Measurements from ENCODE around the gene MYRIP.

The MYRIP gene

DNA sequence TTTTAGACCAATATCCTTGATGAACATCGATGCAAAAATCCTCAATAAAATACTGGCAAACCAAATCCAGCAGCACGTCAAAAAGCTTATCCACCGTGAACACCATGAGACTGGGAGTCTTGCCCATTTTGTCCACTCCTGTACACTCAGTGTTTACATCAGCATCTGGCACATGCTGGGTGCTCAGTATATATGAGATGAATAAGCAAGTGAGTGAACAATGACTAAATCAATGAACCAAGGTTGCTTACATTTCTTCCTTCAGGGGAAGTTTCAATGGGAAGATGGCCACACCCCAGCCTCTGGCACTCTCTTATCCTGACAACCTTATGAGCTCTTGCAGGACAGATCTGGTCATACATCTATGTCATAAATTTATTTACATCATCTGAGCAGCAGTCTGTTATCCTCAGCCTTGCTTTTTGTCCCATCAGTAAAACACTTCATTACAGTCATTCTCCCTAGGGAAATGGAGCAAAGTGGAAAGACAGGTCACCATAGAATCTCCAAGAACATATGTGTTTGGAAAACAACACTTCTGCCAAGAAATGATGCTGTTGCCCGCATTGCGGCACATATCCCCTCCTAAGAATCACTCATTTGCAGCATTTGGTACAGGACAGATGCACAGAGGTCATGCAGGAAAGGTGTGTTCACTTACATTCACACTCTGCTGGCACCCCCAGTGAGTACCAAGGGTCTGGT is 328.3 kb downstream of the MYRIP start:
- peak; percentile 43 for DNase-seq

DNA sequence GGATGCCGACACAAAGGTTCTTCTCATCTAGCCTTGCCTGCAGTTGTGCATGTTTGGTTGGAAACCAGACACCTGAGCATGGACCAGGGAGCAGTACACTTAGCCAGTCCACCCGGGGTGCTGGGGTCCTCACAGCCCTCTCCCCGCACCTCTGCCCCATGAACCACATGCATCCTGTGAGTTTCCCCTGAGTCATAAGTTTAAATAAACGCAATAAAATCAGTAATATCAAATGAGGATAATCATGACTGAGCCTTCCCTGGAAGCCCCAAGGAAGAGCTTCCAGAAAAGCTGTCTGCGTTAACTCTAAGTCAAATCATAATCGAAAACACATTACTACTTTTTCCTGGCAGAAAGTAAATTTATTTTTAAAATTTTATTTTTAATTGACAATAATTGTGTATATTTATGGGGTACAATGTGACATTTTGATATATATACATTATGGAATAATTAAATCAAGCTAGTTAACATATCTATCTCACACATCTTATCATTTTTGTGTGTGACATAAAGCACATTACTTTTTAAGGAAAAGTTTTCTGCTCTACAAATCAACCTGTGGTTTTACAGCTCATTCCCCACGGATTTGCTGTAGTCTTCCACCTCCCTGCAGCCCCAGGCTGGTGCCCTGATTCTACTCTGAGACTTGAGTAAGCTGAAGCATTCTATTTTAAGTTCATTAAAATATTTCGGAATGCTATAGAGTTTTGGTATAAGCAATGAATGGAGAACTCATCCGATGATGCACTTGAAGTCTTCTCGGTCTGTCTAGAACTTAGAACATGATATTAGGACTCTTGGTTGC is 334.1 kb downstream of the MYRIP start:
- no peak for DNase-seq

DNA sequence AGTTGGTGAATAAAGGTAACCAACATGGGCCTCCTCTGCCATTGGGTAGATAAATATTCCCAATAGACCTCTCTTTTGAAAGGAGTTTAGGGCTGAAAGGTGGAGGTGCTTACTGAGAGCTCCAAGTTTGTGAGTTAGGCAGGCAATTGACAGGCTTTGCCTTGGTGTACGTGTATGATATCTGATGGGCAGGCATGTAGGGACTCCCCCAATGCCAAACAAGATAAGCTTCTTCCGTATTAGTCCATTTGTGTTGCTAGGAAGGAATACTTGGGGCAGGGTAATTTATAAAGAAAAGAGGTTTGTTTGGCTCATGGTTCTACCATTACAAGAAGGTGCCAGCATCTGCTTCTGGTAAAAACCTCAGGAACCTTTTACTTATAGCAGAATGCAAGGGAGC is 339.4 kb downstream of the MYRIP start:
- no peak for DNase-seq

DNA sequence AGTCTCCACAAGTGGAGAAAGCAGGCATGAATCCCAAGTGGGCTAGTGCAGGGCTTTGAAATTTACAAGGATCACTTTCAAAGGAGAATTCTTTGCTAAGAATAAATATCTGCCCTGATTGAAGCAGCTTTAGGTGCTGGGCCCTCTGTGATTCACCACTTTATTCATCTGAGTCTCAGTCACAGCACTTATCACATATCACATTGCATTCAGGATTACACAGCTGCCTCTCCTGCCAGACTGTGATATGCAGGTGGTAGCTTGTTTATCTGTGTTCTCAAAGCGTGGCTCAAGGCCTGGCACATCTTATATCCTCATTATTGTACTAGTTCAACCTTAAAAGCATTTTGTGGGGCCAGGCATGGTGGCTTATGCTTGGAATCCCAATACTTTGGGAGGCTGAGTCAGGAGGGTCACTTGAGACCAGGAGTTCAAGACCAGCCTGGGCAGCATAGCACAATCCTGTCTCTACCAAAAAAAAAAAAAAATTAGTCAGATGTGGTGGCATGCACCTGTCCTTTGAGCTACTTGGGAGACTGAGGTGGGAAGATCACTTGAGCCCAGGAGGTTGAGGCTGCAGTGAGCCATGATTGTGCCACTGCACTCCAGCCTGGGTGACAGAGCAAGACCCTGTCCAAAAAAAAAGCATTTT is 343.2 kb downstream of the MYRIP start:
- DNase-seq = no peak

DNA sequence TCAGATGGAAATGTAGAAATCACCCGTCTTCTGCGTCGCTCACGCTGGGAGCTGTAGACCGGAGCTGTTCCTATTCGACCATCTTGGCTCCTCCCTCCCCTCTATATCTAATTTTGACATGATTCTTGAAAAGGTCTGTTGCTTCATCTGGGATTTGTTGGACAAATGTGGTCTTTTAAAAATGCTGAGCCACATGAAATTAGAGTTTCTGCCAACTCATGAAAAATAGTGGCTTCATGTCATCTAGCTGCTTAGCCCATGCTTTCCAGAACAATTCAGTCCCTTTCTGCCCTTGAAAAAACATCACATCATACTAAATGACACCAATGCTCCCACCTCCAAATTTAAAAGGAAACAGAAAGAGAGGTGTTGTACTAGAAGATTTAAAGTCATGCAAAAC is 351.5 kb downstream of the MYRIP start:
- DNase-seq = no peak

DNA sequence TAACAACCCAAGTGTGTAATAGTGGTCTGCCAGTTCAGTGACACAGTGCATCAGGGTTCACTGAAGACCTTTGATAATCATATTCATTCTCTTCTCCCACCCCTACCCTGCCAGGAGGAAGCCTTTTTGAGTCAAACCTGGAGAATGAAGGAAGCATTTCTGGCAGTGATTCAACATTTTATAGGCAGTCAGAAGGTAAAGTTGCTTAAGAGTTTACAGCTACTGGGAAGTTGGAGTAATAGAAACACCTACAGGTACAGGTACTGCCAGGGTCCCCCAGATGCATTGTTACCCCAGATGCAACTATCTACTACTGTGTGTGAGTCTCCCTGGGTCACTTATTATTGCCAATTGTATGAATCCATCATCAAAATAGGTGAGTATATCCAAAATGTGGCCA is 353.2 kb downstream of the MYRIP start:
- DNase-seq = no peak

DNA sequence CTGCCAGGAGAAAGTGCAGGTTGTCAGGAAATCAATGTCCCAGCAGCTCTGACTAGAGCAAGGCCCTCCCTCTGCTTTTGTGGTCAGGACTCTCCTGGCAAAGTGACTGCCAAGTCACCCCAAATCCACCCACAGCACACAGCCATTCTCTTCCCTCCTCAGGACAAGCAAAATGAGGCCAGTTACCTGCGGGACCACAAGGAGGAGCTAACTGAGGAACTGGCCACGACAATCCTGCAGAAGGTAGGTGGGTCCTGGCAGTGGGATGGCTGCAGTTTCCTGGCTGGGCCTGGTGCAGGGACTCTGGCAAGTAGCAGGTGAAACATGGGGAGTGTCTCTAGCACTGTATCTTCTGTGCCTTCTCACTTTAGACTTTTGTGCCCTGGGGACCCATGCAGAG is 357.6 kb downstream of the MYRIP start:
- DNase-seq = no peak

DNA sequence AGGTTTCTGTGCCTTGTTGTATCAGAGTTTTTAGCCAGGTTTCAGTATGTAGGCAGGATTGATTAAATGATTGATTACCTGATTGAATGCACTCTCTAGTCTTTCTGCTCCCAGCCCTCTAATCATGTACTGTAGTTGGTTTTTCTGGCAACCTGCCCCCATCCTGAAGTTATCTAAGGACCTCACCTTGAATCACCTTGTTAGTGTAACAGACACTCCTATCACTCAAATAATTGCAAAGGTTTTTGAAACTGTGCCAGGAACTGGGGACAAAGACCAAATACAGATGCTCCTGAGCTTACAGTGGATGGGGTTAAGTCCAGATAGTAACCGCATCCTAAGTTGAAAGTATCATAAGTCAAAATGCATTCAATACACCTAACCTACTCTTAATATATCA is 358.5 kb downstream of the MYRIP start:
- DNase-seq = no peak

DNA sequence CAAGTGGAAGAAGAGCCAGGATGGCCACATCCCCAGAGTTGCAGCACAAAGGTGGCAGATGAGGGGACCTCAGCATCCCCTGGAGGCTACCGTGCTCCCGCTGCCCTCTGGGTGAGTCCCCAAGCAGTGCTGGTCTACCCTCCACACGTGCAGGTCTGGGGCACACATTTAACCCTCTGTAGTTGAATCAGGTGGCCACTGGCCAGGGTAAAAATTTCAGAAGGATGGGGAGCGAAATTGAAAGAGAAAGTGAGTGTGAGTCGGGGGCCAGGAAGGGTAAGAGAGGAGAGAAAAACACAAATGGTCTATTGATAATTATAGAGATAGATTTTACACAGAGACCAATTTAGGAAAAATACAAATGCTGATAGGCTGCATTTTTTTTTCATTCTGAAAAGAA is 360.6 kb downstream of the MYRIP start:
- DNase-seq = no peak

DNA sequence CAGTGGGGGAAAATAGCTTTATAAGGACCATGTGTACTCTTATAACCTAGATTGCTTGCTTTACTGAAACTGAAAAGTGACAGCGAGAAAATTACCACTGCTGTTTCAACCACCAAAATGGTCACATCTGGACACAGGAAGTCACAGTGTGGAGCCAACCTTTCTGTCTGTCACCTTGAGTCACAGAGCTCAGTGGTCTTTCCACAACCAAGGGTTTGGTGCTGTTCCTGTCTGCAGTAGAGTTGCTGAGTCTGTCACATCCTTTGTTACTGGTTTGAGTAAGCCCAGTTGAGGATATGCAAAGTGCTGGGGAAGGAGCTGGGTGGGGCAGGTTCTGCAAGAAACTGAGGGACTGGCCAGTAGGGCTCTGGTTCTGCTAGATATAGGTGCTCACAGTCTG is 361.0 kb downstream of the MYRIP start:
- DNase-seq = no peak

DNA sequence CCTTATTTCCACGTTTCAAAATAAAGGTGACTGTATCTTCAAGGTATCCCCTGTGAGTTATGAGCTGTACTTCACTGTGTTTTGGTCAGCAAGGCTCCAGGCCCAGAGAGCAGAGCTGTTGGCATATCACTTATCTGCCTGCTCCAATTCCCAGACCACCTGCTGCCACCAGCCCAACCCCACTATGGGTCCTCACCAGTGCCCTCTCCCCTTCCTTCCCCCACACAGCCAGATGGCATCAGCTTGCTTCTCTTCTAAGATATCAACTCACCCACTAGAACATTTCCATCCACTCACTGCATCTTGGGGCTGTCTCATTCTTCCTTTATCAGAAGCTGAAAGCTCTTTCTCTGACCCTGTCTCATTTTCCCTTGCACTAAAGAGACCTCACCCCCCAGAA is 363.2 kb downstream of the MYRIP start:
- DNase-seq = no peak

DNA sequence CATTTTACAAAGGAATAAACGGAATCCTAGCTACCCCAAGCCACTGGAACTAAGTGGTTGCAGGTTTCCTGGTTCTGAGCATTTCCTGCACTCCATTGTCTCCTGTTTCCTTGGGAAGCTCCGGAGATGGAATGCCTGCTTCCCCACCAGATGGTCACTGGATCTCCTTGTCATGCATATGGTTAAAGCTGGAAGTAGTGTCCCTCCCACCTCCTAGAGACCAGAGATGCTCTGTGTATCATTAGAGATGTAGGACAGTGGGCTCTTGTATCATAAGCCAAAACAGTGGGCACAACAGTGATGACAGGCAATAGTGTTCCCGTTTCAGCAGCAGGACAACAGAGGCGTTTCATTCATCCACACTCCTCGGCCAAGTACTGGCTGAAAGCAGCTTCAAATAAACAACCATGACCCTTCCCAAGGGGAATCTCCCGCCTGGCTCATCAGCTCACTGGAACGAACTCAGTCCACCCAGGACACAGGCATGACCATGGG is 363.9 kb downstream of the MYRIP start:
- no peak for DNase-seq

DNA sequence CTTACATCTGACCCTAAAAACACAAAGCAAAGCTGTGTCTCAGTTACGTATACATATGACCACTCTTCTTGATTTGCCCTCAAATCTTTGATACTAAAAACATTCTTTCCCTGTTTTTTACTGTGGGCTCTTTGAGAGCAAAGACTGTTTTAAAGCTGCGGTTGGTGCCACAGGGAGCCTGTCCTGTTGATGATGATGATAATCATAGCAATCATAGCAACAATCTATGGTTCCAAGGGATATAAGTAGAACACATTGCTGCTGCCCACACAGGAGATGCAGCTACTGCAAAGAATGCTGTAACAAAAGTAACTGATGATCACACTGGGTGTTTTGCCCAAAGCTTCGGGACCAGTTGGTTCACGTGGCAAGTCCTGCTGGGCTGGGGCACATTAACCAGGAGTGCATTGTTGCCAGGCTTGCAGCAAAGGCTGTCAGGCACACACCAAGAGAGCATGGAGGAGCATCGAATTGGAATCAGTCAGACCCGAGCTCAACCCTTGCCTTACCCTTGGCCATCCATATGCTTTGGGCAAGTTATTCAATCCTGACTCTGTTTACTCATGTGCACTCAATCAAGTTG is 368.7 kb downstream of the MYRIP start:
- no peak for DNase-seq

DNA sequence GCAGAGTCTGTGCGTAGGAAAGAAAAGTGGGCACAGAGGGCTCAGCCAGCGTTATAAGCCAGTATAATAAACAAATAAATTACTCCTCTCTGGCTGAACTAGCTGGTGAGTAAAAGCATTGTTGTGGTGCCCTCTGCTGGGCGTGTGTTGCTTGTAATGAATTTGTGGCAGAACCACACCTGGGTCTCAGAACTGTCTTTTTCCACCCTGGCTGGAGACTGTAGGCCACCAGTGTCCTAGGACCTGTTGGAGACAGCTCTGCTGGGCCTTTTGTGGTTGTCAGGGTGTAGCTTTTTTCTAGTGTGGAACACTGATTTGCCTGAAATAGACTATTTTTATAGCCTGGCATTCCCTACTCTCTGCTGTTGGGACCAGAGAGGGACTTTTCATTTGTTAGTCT is 369.6 kb downstream of the MYRIP start:
- DNase-seq = peak; percentile 51

DNA sequence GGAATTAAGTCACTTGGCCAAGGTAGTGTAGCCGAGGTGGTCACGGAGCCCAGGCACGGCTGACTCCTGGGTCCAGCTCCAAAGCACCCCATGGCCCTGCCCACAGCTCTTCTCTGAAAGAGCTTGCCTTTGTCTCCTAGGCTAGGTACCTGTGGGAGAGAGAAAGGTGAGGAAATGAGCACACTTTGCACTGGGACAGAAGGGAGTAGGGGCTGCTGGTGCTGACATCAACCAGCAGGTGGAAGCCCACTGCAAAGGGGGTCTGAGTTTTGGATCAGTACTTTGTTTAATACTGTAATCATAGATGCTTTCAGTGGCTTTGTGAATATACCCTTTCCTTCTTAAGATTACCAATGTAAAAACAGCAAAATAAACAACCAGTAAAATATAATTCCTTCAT is 371.8 kb downstream of the MYRIP start:
- no peak for DNase-seq

DNA sequence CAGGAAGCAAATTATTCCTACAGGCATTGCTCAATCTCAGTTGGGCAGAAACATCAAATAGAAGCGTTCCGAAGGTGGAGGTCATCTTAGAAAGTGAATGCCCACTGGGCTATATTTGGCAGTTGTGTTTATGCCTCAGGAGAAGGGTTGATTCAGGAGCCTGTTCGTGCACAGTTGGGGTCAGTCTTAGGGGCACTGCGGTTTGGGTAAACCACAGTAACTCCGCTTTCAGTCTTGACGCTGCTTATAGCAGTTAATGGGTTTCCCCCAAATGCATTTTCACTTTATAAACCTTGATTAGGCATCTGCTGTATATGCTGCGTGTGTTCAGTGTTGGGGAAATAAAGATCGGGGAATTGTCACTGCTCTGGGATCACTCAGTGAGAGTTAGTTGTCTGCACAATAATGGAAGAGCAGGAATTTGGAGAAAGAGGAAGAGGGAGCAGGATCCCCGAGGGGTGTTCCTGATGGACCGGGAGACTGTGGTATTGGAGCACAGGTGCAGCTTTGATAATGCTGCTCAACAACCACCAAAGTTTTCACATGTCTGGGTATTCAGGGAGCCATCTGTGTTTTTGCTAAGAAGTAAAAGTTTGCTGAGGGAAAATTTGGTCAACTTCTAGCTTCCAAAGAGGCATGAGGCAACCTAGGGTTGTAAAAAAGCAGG is 375.8 kb downstream of the MYRIP start:
- no peak for DNase-seq

DNA sequence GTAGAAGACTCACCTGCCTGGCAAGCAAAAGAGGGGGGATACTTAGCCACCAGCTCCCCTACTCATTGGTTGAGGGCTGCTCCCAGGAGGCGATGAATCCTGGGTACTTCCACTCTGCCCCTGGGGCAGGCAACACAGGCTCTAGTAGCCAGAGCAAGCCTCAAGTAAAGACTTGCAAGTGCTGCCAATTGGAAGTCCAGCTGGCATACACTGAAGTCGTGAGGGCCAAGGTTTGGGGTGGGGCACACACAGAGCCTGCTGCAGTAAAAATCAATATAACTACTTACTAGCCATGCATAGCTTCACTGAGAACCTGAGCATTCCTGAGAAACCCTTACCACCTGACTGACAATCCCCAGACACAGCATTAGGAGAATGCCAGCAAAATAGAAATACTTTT is 377.1 kb downstream of the MYRIP start:
- no peak for DNase-seq

DNA sequence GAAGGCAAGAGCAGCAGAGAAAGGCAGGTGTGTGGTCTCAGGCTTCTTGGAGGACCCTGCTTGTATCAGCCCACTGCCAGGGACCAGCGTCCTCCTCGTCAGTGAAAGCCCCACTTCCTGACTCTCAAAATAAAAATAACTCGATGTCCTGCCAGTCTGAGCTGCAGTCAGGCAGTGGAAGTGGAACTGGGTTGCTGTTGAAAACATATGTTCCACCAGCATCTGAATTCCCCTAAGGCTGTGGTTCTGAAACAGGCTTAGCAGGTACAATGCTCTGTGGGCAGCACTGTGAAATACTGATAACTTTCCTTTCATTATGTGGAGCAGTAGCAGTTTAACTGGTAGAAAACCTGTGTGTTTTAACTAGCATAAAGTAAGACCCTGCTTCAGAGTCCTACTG is 378.5 kb downstream of the MYRIP start:
- no peak for DNase-seq

DNA sequence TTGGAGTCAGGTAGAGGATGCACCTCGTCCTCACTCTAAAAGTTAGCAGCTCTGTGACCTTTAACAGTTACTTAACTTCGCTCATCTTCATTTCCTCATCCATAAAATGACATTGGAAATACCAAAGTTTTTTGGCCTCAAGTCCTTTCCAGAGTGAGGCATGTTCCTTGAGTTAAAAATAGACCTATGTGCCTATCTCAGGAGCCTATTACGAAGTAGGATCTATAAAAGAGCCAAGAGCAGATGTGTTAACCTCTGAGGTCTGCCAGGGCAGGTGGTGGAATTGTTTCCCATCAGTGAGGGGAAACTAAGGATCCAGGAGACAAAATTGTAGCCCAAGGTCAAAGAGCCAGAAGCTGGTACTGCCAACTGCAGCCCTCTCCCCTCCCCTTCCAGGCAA is 379.7 kb downstream of the MYRIP start:
- DNase-seq = no peak

DNA sequence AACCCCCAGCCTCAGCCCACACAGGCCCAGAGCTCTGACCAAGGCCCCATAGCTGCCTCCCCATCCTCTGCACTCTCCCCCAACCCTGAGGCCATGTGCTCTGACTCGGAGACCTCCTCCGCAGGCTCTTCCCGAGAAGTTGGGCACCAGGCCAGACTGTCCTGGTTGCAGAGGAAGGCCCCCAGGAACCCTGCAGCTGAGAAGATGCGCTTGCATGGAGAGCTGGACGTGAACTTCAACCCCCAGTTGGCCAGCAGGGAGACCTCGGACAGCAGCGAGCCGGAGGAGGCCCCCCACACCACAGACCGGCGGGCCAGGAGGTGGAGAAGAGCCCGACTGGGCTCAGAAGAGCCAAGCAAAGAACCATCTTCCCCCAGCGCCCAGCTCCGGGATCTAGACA is 380.6 kb downstream of the MYRIP start:
- no peak for DNase-seq

DNA sequence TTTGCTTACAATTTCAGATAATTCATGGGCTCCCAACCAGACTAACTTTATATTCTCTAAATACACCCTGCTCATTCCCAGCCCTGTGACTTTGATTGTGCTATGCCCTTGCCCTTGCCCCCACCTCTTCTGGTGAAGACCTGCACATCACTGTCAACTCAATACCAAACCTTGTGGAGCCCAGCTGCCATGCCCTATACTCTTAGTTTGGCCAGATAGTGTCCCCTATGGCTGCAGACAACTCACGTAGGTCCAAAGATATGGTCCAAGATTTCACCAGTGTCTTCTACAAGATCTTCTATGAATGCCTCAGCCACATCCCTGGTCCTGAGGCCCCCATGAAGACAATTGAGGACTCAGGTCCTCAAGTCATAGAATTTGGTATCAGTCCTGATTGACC is 381.8 kb downstream of the MYRIP start:
- no peak for DNase-seq

DNA sequence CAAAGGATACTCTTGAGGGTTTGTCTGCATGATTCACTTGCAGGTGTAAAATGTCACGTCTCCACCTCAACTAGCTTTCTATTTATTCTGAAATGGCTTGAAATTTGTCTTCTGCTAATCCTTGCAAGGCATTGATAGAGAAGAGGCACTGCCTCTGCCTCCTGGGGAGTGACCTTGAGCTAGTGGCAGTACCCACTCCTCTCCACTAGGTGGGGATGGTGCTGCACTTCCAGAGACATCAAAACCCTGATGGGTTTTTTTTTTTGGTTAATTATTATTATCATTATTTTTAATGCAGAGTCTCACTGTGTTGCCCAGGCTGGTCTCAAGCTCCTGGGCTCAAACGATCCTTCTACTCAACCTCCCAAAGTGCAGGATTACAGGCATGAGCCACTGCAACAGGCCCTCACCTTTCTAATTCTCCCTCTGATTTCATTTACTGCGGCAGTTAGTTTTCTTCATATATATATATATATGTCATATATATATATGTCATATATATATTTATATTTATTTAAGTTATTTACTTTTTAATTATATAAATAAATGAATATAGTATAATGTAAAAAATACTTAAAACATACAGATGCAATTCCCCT is 382.5 kb downstream of the MYRIP start:
- no peak for DNase-seq

DNA sequence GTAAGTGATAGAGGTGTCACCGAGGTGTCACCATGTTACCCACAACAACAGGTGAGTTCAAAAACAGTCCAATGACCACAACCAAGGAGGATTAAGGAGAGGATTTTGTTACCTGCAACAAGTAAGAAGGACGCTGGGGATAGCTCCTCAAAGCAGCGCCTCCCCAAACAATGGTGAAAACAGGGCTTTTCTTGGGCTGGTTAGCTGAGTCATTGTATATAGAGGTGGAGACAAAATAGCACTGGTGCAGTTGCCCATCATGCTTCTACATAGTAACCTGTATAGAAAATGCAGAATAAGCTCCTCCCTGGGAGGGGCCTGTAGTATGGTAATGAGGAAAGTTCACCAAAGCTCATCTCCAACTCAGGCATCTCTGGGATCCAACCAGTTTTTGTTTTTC is 383.2 kb downstream of the MYRIP start:
- no peak for DNase-seq

Data from T1000 (cell line).